Measurements from ENCODE around the gene UBE2G2.

GRCh38 chr21:44800103-44800502 is 1.5 kb downstream of the UBE2G2 start:
- no peak for TF ChIP-seq CREB1 (IDR thresholded peaks at IDR 0.05; ENCODE audit: low read depth)
- TF ChIP-seq CEBPB (IDR thresholded peaks at IDR 0.05) = no peak
- TF ChIP-seq, protein P1, sequence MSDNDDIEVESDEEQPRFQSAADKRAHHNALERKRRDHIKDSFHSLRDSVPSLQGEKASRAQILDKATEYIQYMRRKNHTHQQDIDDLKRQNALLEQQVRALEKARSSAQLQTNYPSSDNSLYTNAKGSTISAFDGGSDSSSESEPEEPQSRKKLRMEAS (IDR thresholded peaks at IDR 0.05) = no peak
- TF ChIP-seq EGR1 (IDR thresholded peaks at IDR 0.05) = no peak
- TF ChIP-seq TCF12 (IDR thresholded peaks at IDR 0.05; ENCODE audit: low read depth) = no peak
- no peak for TF ChIP-seq EP300 (IDR thresholded peaks at IDR 0.05; ENCODE audit: borderline replicate concordance)

All from Ishikawa (cell line).